Bronchial epithelial cell (primary cell): ENCODE data around the gene P3H1. TPM values are rescaled to one million over a fixed set of nuclear protein-coding genes. Genes with fewer than 3 reads are reported as not detected.
"Not testable (repeated sequence)": the region's sequence is repeated elsewhere in the genome, so short reads cannot be mapped to it uniquely, and the experiment has no call there.

Experiments used
- DNase-seq: peaks from one replicate; pipeline ENCODE4 v3.0.0-alpha.2; 2010; ENCODE audit warnings: low read depth
- FAIRE-seq: peaks from 2 replicates; lab custom pipeline; 2011; peaks lifted over from hg19 to GRCh38; lab: Jason Lieb, UNC
- H3K27me3 ChIP-seq: 2 replicates; pipeline ENCODE4 v1.5.1; 2011; ENCODE audit warnings: low read length; ENCODE audit not compliant: control insufficient read depth, insufficient read depth
- H3K36me3 ChIP-seq: 2 replicates; pipeline ENCODE4 v1.5.1; 2011; ENCODE audit warnings: low read length; ENCODE audit not compliant: control insufficient read depth, insufficient read depth
- H3K4me3 ChIP-seq: 2 replicates; pipeline ENCODE4 v1.5.1; 2011; ENCODE audit warnings: mild to moderate bottlenecking, low read depth, low read length, control low read depth
- total RNA-seq: library from RNA; depleted of rRNA; stranded (reverse); fragments of >200 nt; gene quantifications from 2 replicates; pipeline ENCODE4 v1.2.1, GENCODE V29; 2014
- TF ChIP-seq, protein P1 (sequence below): IDR thresholded peaks from 2 replicates; pipeline ENCODE4 v1.5.1; 2011; ENCODE audit warnings: mild to moderate bottlenecking, moderate library complexity, low read length, control low read depth, inconsistent platforms; ENCODE audit not compliant: insufficient read depth, severe bottlenecking

The P3H1 gene
- total RNA-seq, 1 donor from 2014 or later: 15.8 TPM

DNA sequence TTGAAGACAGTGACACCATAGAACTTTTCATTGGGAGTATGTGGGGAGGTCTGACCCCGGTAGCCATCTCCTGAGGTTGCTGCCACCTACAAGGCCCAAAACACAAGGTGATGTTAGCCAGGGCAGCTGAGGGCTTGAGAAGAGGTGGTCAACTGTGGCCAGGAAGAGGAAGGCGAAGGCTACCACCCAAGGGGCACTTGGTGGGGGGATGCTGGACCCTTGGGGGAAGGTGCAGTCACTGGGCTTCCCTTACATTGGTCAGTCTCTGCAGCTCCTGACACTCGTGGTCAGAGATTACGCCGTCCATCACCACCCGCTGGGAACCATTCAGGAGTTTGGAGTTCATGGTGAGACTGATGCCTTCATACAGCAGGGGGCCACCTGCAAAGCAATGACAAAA lies 14.5 kb downstream of the P3H1 start:
- no peak for DNase-seq

DNA sequence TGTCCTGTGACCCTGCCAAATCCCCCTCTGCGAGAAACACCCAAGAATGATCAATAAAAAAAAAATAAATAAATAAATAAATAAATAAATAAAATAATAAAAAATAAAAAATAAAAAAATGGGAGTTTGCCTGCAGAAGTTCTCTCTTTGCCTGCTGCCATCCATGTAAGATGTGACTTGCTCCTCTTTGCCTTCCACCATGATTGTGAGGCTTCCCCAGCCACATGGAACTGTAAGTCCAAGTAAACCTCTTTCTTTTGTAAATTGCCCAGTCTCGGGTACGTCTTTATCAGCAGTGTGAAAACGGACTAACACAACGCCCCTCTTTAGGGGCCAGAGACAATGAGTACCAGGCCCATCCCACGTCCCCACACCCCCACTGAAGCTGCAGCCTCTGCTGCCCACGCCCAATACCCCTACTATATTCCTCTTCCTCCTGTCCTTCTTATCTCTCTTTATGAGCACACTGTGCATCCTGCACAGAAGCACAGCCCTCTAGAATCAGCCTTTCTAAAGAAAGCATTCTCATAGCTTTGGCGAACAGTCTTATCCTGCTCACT lies 15.2 kb downstream of the P3H1 start:
- H3K36me3 ChIP-seq: peaks cover 21% of the 10 kb centered on the region
- not testable (repeated sequence) for FAIRE-seq, H3K27me3 ChIP-seq, H3K4me3 ChIP-seq, DNase-seq

More for the DNA sequence above, 14.5 kb downstream of the P3H1 start:
- Histone ChIP-seq H3K36me3 (peaks cover 18% of the 10 kb centered on the region), H3K27me3 (no peaks in the 10 kb centered on the region), H3K4me3 (no peak overlapping the region)
- FAIRE-seq: no peak
- TF ChIP-seq, protein P1, sequence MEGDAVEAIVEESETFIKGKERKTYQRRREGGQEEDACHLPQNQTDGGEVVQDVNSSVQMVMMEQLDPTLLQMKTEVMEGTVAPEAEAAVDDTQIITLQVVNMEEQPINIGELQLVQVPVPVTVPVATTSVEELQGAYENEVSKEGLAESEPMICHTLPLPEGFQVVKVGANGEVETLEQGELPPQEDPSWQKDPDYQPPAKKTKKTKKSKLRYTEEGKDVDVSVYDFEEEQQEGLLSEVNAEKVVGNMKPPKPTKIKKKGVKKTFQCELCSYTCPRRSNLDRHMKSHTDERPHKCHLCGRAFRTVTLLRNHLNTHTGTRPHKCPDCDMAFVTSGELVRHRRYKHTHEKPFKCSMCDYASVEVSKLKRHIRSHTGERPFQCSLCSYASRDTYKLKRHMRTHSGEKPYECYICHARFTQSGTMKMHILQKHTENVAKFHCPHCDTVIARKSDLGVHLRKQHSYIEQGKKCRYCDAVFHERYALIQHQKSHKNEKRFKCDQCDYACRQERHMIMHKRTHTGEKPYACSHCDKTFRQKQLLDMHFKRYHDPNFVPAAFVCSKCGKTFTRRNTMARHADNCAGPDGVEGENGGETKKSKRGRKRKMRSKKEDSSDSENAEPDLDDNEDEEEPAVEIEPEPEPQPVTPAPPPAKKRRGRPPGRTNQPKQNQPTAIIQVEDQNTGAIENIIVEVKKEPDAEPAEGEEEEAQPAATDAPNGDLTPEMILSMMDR: no peak

- FAIRE-seq (no peak), DNase-seq (no peak)
- Histone ChIP-seq H3K27me3 (no peaks in the 10 kb centered on the region), H3K4me3 (no peak overlapping the region), H3K36me3 (peaks cover 17% of the 10 kb centered on the region)
- TF ChIP-seq, protein P1: no peak
Measured at GRCh38 chr1:42750041-42750440, 16.8 kb downstream of the P3H1 start.

GRCh38 chr1:42748461-42749410 lies 18.1 kb downstream of the P3H1 start:
- H3K27me3 ChIP-seq: no peaks in the 10 kb centered on the region
- peaks cover 10% of the 10 kb centered on the region for H3K36me3 ChIP-seq
- H3K4me3 ChIP-seq: no peak overlapping the region
- DNase-seq (no peak), FAIRE-seq (no peak)
- TF ChIP-seq, protein P1: no peak

GRCh38 chr1:42748021-42748420 lies 18.8 kb downstream of the P3H1 start:
- TF ChIP-seq, protein P1: no peak
- DNase-seq: no peak
- no peaks in the 10 kb centered on the region for H3K27me3 ChIP-seq
- H3K4me3 ChIP-seq: no peak overlapping the region
- peak; percentile 62 for FAIRE-seq
- H3K36me3 ChIP-seq: peaks cover 9% of the 10 kb centered on the region

DNA sequence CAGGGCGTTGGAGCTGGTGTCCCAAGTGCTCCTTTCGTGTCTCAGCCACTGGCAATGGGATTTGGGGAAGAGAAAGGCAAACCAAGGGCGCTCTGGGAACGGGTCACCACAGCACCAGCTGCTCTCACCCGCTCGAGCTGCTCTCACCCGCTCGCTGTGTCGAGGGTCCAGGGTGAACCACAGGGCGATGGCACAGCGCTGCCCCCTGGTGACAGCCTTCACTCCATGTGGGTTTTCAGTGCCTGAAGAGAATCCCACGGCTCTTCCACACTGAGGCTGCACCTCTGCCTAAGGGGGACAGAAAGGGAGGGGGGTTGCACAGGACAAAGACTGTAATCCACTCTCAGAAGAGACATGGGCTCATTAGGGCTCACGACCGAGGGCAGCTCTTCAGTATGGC lies 19.7 kb downstream of the P3H1 start:
- no peak for FAIRE-seq
- TF ChIP-seq, protein P1: peak; percentile 81

More for the DNA sequence above, 19.7 kb downstream of the P3H1 start:
- Histone ChIP-seq H3K36me3 (peaks cover 9% of the 10 kb centered on the region), H3K4me3 (no peak overlapping the region), H3K27me3 (no peaks in the 10 kb centered on the region)
- no peak for DNase-seq
